ENCODE data around the gene BPGM.
"Not testable (repeated sequence)": the region's sequence is repeated elsewhere in the genome, so short reads cannot be mapped to it uniquely, and the experiment has no call there.

Gene BPGM

GRCh38 chr7:134632937-134633540 lies 13.6 kb upstream of the BPGM start:
- DNase-seq: peak; percentile 29

GRCh38 chr7:134636008-134636449 lies 10.6 kb upstream of the BPGM start:
- no peak for DNase-seq

- no peak for DNase-seq
These were observed 9.2 kb upstream of the BPGM start for GRCh38 chr7:134637441-134637840.

GRCh38 chr7:134637934-134638719 lies 8.5 kb upstream of the BPGM start:
- no peak for DNase-seq

GRCh38 chr7:134639061-134639460 lies 7.6 kb upstream of the BPGM start:
- DNase-seq: no peak

- DNase-seq: no peak
These were observed 6.9 kb upstream of the BPGM start for GRCh38 chr7:134639683-134640279.

- DNase-seq: no peak
These were observed 5.6 kb upstream of the BPGM start for GRCh38 chr7:134640842-134641715.

- DNase-seq: not testable (repeated sequence)
These were observed 4.7 kb upstream of the BPGM start for GRCh38 chr7:134641981-134642380.

- DNase-seq: no peak
These were observed 3.5 kb upstream of the BPGM start for GRCh38 chr7:134643131-134643530.

GRCh38 chr7:134645478-134645877 lies 1.2 kb upstream of the BPGM start:
- no peak for DNase-seq

GRCh38 chr7:134645935-134646334 lies 718 bp upstream of the BPGM start:
- DNase-seq: peak; percentile 46

- no peak for DNase-seq
These were observed 1.8 kb downstream of the BPGM start for GRCh38 chr7:134648456-134648855.

- DNase-seq: no peak
These were observed 2.6 kb downstream of the BPGM start for GRCh38 chr7:134649226-134649775.

- no peak for DNase-seq
These were observed 5.3 kb downstream of the BPGM start for GRCh38 chr7:134651991-134652390.

- no peak for DNase-seq
These were observed 7.6 kb downstream of the BPGM start for GRCh38 chr7:134654104-134654775.

GRCh38 chr7:134657526-134657925 lies 10.9 kb downstream of the BPGM start:
- no peak for DNase-seq

GRCh38 chr7:134660242-134660785 lies 13.7 kb downstream of the BPGM start:
- DNase-seq: no peak

GRCh38 chr7:134660961-134661376 lies 14.3 kb downstream of the BPGM start:
- no peak for DNase-seq

GRCh38 chr7:134662166-134662870 lies 15.7 kb downstream of the BPGM start:
- DNase-seq: no peak

GRCh38 chr7:134662871-134663205 lies 16.2 kb downstream of the BPGM start:
- DNase-seq: no peak

- not testable (repeated sequence) for DNase-seq
These were observed 18.4 kb downstream of the BPGM start for GRCh38 chr7:134665045-134665444.

Measured in NCI-H1092 treated with DMSO at 0.1 percent for 48 hours (cell line).